NB4 (cell line): ENCODE results near the gene MORN1.

Experiments
- DNase-seq: peaks from one replicate; pipeline ENCODE4 v3.0.0; 2010; ENCODE audit warnings: low read depth
- H3K4me3 ChIP-seq: one replicate; pipeline ENCODE4 v1.5.1; 2011; ENCODE audit warnings: mild to moderate bottlenecking, low read depth, low read length, moderate library complexity
- MYC ChIP-seq: IDR thresholded peaks from 2 replicates; pipeline ENCODE4 v1.6.1; 2011; ENCODE audit warnings: low read depth, low read length
- POLR2A ChIP-seq: IDR thresholded peaks from 2 replicates; pipeline ENCODE4 v1.6.1; 2011; ENCODE audit warnings: mild to moderate bottlenecking; ENCODE audit not compliant: insufficient read length; ENCODE audit errors: extremely low read depth
- TF ChIP-seq, protein P1 (sequence below): IDR thresholded peaks from one replicate; pipeline ENCODE4 v1.5.1; 2012; ENCODE audit warnings: low read depth, low read length
- TF ChIP-seq, protein P2 (sequence below): IDR thresholded peaks from 2 replicates; pipeline ENCODE4 v1.6.1; 2011; ENCODE audit warnings: low read depth, low read length

Gene MORN1

DNA sequence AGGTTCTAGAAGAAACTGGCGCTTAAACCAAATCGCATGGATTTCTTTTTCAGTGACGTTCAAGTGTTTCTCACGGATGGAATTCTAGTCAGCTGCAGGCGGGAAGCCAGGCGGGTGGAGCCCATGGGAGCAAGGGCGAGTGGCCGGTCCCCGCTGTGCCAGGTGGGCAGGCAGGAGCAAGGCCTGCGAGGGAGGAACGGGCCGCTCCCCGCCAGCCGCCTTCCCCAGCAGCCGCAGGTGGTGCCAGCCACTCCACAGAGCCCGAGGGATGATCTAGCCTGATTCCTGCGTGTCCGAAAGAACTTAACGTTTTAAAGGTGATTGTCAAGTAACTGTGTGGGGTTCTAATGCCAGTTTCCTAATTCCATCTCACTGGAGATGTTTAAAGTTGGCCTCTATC, 11.9 kb upstream of the MORN1 start:
- H3K4me3 ChIP-seq, result no peak overlapping the region
- DNase-seq, result no peak
- no peak for TF ChIP-seq MYC
- TF ChIP-seq POLR2A, result no peak
- TF ChIP-seq, protein P1, sequence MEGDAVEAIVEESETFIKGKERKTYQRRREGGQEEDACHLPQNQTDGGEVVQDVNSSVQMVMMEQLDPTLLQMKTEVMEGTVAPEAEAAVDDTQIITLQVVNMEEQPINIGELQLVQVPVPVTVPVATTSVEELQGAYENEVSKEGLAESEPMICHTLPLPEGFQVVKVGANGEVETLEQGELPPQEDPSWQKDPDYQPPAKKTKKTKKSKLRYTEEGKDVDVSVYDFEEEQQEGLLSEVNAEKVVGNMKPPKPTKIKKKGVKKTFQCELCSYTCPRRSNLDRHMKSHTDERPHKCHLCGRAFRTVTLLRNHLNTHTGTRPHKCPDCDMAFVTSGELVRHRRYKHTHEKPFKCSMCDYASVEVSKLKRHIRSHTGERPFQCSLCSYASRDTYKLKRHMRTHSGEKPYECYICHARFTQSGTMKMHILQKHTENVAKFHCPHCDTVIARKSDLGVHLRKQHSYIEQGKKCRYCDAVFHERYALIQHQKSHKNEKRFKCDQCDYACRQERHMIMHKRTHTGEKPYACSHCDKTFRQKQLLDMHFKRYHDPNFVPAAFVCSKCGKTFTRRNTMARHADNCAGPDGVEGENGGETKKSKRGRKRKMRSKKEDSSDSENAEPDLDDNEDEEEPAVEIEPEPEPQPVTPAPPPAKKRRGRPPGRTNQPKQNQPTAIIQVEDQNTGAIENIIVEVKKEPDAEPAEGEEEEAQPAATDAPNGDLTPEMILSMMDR, result no peak
- TF ChIP-seq, protein P2, sequence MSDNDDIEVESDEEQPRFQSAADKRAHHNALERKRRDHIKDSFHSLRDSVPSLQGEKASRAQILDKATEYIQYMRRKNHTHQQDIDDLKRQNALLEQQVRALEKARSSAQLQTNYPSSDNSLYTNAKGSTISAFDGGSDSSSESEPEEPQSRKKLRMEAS, result no peak

DNA sequence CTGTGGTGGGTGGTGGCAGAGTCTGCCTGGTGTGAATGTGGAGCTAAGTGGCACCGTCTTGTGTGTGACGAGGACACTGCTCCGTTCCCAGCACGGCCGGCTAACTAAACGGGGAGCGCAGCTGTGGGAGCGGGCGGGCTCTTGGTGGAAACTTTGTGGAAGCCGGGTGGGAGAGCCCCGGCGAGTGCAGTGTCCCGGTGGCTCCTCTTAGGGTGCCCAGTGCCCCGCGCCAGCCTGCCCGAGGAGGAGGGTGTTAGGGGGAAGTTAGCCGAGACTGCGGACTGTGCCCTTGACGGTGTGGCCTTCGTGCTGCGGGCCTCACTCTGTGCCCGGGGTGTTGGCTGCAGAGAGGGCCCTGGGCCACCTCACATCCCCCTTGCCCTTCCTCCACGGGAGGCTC, 11.1 kb upstream of the MORN1 start:
- TF ChIP-seq, protein P1, result no peak
- TF ChIP-seq MYC (no peak), POLR2A (no peak)
- TF ChIP-seq, protein P2, result no peak
- no peak for DNase-seq
- H3K4me3 ChIP-seq, result no peak overlapping the region

DNA sequence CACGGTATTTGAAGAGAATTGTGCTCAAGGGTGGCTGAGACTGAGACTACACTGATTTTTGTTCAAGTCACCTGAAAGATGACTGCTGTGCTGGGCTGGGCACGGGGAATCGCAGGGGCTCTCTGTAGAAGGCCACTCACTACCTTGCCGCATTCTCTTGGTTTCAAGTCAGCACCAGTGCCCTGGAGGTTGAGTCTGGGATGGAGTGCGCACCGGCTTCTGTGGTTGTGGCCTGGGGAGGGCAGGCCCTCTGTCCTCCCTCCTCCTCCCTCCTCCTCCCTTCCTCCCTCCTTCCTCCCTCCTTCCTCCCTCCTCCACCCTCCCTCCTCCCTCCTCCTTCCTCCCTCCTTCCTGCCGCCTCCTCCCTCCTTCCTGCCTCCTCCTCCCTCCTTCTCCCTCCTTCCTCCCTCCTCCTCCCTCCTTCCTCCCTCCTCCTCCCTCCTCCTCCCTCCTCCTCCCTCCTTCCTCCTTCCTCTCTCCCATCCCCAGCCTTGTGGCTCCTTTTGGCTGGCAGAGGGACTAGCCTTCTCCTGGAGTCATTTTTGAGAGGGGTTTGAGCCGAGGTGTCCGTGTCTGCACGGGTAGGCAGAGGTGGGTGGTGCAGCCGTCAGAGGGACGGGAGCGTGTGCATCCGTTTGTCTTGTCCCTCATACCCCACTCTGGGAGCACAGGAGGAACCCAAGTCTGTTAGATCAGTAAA, 9.7 kb upstream of the MORN1 start:
- TF ChIP-seq, protein P1, result no peak
- TF ChIP-seq, protein P2, result no peak
- TF ChIP-seq POLR2A (no peak), MYC (no peak)
- H3K4me3 ChIP-seq, result no peak overlapping the region
- no peak for DNase-seq

GRCh38 chr1:2400576-2400909, 9.2 kb upstream of the MORN1 start:
- H3K4me3 ChIP-seq, result no peak overlapping the region
- TF ChIP-seq, protein P2, result no peak
- no peak for TF ChIP-seq MYC
- TF ChIP-seq POLR2A, result no peak
- TF ChIP-seq, protein P1, result no peak
- no peak for DNase-seq

DNA sequence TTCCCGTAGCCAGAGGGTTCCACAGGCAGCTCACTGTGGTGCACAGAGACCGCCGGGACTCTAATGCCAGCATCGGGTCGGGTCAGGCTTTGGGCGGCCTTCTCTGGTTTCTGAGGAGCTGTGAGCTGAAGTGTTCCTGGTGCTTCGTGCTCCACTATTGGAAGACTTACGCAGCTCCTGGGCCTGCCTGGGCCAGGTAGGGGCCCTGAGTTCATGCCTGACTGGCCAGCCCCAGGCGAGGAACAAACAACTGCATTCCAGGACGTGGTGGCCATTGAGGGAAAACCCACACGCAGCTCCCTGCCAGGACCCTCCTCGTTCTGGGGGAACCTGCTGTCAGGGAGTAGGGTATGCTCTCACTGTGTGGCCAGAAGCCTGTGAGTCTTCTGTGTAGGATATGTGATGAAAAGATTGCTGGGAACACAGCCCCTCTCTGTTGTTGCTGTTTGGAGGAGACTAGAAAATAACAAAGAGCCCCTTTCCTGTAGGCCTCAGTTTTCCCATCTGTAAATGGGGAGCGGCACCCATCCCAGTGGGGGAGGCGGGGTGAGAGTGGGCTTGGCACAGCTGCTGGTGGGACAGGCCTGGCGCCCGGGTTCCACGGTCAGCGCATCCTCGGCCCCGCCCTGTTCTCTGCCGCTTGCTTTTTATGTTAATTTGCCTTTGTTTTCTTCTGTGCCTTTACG, 8.7 kb upstream of the MORN1 start:
- no peak for DNase-seq
- TF ChIP-seq MYC (no peak), POLR2A (no peak)
- TF ChIP-seq, protein P2, result no peak
- TF ChIP-seq, protein P1, result no peak
- H3K4me3 ChIP-seq, result no peak overlapping the region

DNA sequence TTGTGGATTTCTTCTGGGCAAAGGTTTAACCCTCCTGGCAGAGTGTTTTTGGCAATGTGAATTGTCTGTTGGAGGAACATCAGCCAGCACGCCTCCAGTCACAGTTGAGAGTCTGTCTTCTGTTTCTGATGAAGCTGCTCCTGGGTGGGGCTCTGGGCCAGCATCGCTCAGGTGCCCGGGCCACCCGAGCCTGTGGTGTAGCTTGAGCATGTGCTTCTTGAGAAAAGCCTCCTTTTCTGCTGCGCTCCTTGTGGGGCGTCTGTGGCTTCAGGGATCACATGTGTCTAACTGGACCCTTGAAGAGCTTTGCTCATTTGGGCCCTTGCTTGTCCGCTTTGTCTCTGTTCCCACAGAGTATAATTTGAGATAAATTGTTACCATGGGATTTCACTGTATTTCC, 7.5 kb upstream of the MORN1 start:
- DNase-seq, result no peak
- TF ChIP-seq POLR2A (no peak), MYC (no peak)
- TF ChIP-seq, protein P2, result no peak
- TF ChIP-seq, protein P1, result no peak
- H3K4me3 ChIP-seq, result no peak overlapping the region
